ENCODE measurements around the gene CHTOP.

GRCh38 chr1:153612111-153612754 is 21.6 kb upstream of the CHTOP start:
- no peak for TF ChIP-seq CTCF (conservative IDR thresholded peaks at IDR 0.05)
- no peak for TF ChIP-seq EZH2 (IDR thresholded peaks at IDR 0.05; ENCODE audit: low read depth)

Measured in PC-9 (cell line).